Measurements from ENCODE around the gene STUB1.
A peak's percentile ranks its signal among the peaks of the same experiment; 100 is the strongest.

The STUB1 gene

GRCh38 chr16:642189-643049, 37.8 kb upstream of the STUB1 start:
- Histone ChIP-seq H3K4me3 (peak overlapping the region; percentile 52 to 83 (median 71)), H3K27ac (peak overlapping the region in 19 of 21 experiments; percentile 16 to 82 (median 67))

- Histone ChIP-seq H3K27ac (peak overlapping the region in 13 of 21 experiments; percentile 16 to 82 (median 72)), H3K4me3 (peak overlapping the region in 4 of 7 experiments; percentile 52 to 83 (median 77))
Measured at GRCh38 chr16:643050-643368, 37.2 kb upstream of the STUB1 start.

- Histone ChIP-seq H3K4me3 (no peak overlapping the region), H3K27ac (no peak overlapping the region)
Measured at GRCh38 chr16:644556-644955, 35.7 kb upstream of the STUB1 start.

- no peak overlapping the region for H3K4me3 ChIP-seq
- no peak overlapping the region for H3K27ac ChIP-seq
Measured at GRCh38 chr16:645852-646678, 34.1 kb upstream of the STUB1 start.

GRCh38 chr16:646679-647172, 33.5 kb upstream of the STUB1 start:
- Histone ChIP-seq H3K4me3 (no peak overlapping the region), H3K27ac (no peak overlapping the region)

- peak overlapping the region in 1 of 7 experiments; percentile 82 for H3K4me3 ChIP-seq
- peak overlapping the region in 3 of 21 experiments; percentile 92 to 96 (median 96) for H3K27ac ChIP-seq
Measured at GRCh38 chr16:647173-647902, 32.9 kb upstream of the STUB1 start.

- Histone ChIP-seq H3K27ac (peak overlapping the region; percentile 60 to 96 (median 90)), H3K4me3 (peak overlapping the region; percentile 53 to 86 (median 68))
Measured at GRCh38 chr16:648071-648780, 32.0 kb upstream of the STUB1 start.

GRCh38 chr16:648781-649589, 31.2 kb upstream of the STUB1 start, which contains the start of gene WDR90:
Gene WDR90 (plus strand): TSS chr16:649365. CDS start chr16:649417, 52 bp downstream.
- Histone ChIP-seq H3K27ac (peak within 1 kb of the TSS; percentile 60 to 96 (median 90)), H3K4me3 (peak within 1 kb of the TSS; percentile 53 to 86 (median 68))

GRCh38 chr16:649631-650030, 30.6 kb upstream of the STUB1 start:
- H3K27ac ChIP-seq, result peak overlapping the region; percentile 34 to 96 (median 90)

GRCh38 chr16:651844-652243, 28.4 kb upstream of the STUB1 start:
- Histone ChIP-seq H3K27ac (no peak overlapping the region), H3K4me3 (no peak overlapping the region)

More at GRCh38 chr16:649631-650030, 30.6 kb upstream of the STUB1 start:
- peak overlapping the region; percentile 53 to 86 (median 68) for H3K4me3 ChIP-seq

- no peak overlapping the region for H3K4me3 ChIP-seq
- H3K27ac ChIP-seq, result no peak overlapping the region
Measured at GRCh38 chr16:652454-653305, 27.5 kb upstream of the STUB1 start.

GRCh38 chr16:654034-654433, 26.2 kb upstream of the STUB1 start:
- no peak overlapping the region for H3K27ac ChIP-seq

GRCh38 chr16:657487-657886, 22.7 kb upstream of the STUB1 start:
- Histone ChIP-seq H3K27ac (no peak overlapping the region), H3K4me3 (no peak overlapping the region)

More at GRCh38 chr16:654034-654433, 26.2 kb upstream of the STUB1 start:
- H3K4me3 ChIP-seq, result no peak overlapping the region

- H3K27ac ChIP-seq, result no peak overlapping the region
- no peak overlapping the region for H3K4me3 ChIP-seq
Measured at GRCh38 chr16:658679-659571, 21.3 kb upstream of the STUB1 start.

- Histone ChIP-seq H3K27ac (peak overlapping the region in 1 of 21 experiments; percentile 50), H3K4me3 (no peak overlapping the region)
Measured at GRCh38 chr16:659618-660017, 20.6 kb upstream of the STUB1 start.

GRCh38 chr16:660132-660458, 20.1 kb upstream of the STUB1 start:
- H3K27ac ChIP-seq, result peak overlapping the region in 5 of 21 experiments; percentile 8 to 52 (median 37)
- H3K4me3 ChIP-seq, result no peak overlapping the region
